ENCODE results near the gene MAP3K20. TPM values are rescaled to one million over a fixed set of nuclear protein-coding genes. Genes with fewer than 3 reads are reported as not detected.

The MAP3K20 gene
- total RNA-seq, 1 experiment from 2014 or later: 150 TPM

DNA sequence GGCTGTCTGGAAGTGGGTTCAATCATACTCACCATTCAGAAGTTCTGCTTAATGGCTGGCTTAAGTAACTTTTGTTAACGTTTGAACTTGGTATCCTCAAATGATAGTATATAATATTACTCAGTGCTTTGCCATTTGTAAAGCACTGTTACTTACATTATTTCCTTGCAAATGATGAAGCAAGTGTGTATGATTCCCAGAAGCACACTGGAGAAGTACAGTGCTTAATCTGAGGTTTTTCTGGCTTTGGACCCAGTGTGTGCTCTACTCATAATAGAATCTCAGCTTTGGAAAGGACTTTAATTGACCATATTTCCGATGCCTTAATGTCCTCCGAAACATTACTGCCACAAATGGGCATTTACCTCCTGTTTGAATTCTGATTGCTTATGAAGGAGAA is 63.3 kb downstream of the MAP3K20 start:
- no peak for DNase-seq (ENCODE audit: unreplicated experiment)
- Mint-ChIP-seq H3K27ac (ENCODE audit: low read depth, unreplicated experiment) (peak overlapping the region; percentile 92), H3K4me3 (ENCODE audit: unreplicated experiment) (peak overlapping the region; percentile 74), H3K36me3 (ENCODE audit: insufficient read depth, unreplicated experiment) (peaks cover 48% of the 10 kb centered on the region), H3K4me1 (ENCODE audit: insufficient read depth, unreplicated experiment) (peaks cover 35% of the 10 kb centered on the region), H3K27me3 (ENCODE audit: insufficient read depth, unreplicated experiment) (no peaks in the 10 kb centered on the region), H3K9me3 (ENCODE audit: unreplicated experiment) (peaks cover 17% of the 10 kb centered on the region)
- ChIA-PET POLR2A (interaction anchor here (1.0 to 15.8 kb wide), 8 partner anchors 9 to 71 kb away, joined by 3 to 212 read pairs (median 74); partner anchors contain the start of gene MAP3K20), CTCF (interaction anchor here (0.6 to 6.1 kb wide), 5 partner anchors 15 to 111 kb away, joined by 3 to 41 read pairs (median 5); no protein-coding TSS in a partner anchor)
- intact Hi-C loops (cut with micrococcal nuclease): loop anchor here (5.0 kb wide), 2 partner anchors 43 to 112 kb away; no protein-coding TSS in a partner anchor
- BruUV-seq (replicated peaks): no TSS peak
- TF ChIP-seq, protein P1, sequence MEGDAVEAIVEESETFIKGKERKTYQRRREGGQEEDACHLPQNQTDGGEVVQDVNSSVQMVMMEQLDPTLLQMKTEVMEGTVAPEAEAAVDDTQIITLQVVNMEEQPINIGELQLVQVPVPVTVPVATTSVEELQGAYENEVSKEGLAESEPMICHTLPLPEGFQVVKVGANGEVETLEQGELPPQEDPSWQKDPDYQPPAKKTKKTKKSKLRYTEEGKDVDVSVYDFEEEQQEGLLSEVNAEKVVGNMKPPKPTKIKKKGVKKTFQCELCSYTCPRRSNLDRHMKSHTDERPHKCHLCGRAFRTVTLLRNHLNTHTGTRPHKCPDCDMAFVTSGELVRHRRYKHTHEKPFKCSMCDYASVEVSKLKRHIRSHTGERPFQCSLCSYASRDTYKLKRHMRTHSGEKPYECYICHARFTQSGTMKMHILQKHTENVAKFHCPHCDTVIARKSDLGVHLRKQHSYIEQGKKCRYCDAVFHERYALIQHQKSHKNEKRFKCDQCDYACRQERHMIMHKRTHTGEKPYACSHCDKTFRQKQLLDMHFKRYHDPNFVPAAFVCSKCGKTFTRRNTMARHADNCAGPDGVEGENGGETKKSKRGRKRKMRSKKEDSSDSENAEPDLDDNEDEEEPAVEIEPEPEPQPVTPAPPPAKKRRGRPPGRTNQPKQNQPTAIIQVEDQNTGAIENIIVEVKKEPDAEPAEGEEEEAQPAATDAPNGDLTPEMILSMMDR (IDR thresholded peaks at IDR 0.05; ENCODE audit: unreplicated experiment): no peak

GRCh38 chr2:173141666-173142065 is 66.0 kb downstream of the MAP3K20 start:
- BruUV-seq (replicated peaks): no TSS peak
- POLR2A ChIA-PET: interaction anchor here (0.7 to 15.8 kb wide), 10 partner anchors 9 to 156 kb away, joined by 3 to 212 read pairs (median 4); no protein-coding TSS in a partner anchor

GRCh38 chr2:173145454-173145853 is 69.8 kb downstream of the MAP3K20 start:
- no TSS peak for BruUV-seq (replicated peaks)
- ChIA-PET POLR2A (interaction anchor here (0.6 to 3.7 kb wide), 10 partner anchors 9 to 115 kb away, joined by 3 to 19 read pairs (median 4); no protein-coding TSS in a partner anchor), CTCF (no interaction called here)
- Mint-ChIP-seq H3K4me3 (ENCODE audit: unreplicated experiment) (no peak overlapping the region), H3K4me1 (ENCODE audit: insufficient read depth, unreplicated experiment) (peaks cover 25% of the 10 kb centered on the region), H3K27ac (ENCODE audit: low read depth, unreplicated experiment) (no peak overlapping the region), H3K9me3 (ENCODE audit: unreplicated experiment) (peaks cover 10% of the 10 kb centered on the region), H3K36me3 (ENCODE audit: insufficient read depth, unreplicated experiment) (peaks cover 52% of the 10 kb centered on the region), H3K27me3 (ENCODE audit: insufficient read depth, unreplicated experiment) (no peaks in the 10 kb centered on the region)
- intact Hi-C loops (cut with micrococcal nuclease): no loop called here
- DNase-seq (ENCODE audit: unreplicated experiment): no peak
- TF ChIP-seq, protein P1 (IDR thresholded peaks at IDR 0.05; ENCODE audit: unreplicated experiment): no peak

More at GRCh38 chr2:173141666-173142065, 66.0 kb downstream of the MAP3K20 start:
- no peaks in the 10 kb centered on the region for H3K27me3 Mint-ChIP-seq (ENCODE audit: insufficient read depth, unreplicated experiment)
- TF ChIP-seq, protein P1 (IDR thresholded peaks at IDR 0.05; ENCODE audit: unreplicated experiment): no peak
- CTCF ChIA-PET: interaction anchor here (0.6 to 0.7 kb wide), 2 partner anchors 19 to 427 kb away, joined by 3 read pairs; no protein-coding TSS in a partner anchor
- DNase-seq (ENCODE audit: unreplicated experiment): no peak
- H3K9me3 Mint-ChIP-seq (ENCODE audit: unreplicated experiment): peaks cover 10% of the 10 kb centered on the region
- intact Hi-C loops (cut with micrococcal nuclease): no loop called here
- no peak overlapping the region for H3K4me3 Mint-ChIP-seq (ENCODE audit: unreplicated experiment)
- H3K27ac Mint-ChIP-seq (ENCODE audit: low read depth, unreplicated experiment): no peak overlapping the region
- peaks cover 37% of the 10 kb centered on the region for H3K36me3 Mint-ChIP-seq (ENCODE audit: insufficient read depth, unreplicated experiment)
- peaks cover 20% of the 10 kb centered on the region for H3K4me1 Mint-ChIP-seq (ENCODE audit: insufficient read depth, unreplicated experiment)

DNA sequence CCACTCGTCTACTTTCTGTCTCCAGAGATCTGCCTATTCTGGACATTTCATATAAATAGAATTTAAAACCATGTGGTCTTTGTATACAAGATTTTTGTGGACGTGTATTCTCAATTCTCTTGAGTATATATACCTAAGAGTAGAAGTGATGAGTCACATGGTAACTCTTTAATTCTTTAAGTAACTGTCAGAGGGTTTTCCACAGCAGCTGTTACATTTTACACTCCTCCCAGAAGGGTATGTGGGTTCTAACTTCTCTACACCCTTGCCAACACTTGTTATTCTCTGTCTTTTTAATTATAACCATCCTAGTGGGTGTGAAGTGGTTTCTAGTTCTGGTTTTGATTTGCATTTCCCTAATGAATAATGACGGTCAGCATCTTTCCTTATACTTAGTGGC is 70.9 kb downstream of the MAP3K20 start:
- peaks cover 45% of the 10 kb centered on the region for H3K36me3 Mint-ChIP-seq (ENCODE audit: insufficient read depth, unreplicated experiment)
- DNase-seq (ENCODE audit: unreplicated experiment): no peak
- H3K9me3 Mint-ChIP-seq (ENCODE audit: unreplicated experiment): peaks cover 2% of the 10 kb centered on the region
- no peak overlapping the region for H3K4me3 Mint-ChIP-seq (ENCODE audit: unreplicated experiment)
- no TSS peak for BruUV-seq (replicated peaks)
- no peaks in the 10 kb centered on the region for H3K27me3 Mint-ChIP-seq (ENCODE audit: insufficient read depth, unreplicated experiment)
- H3K4me1 Mint-ChIP-seq (ENCODE audit: insufficient read depth, unreplicated experiment): peaks cover 31% of the 10 kb centered on the region
- peak overlapping the region; percentile 91 for H3K27ac Mint-ChIP-seq (ENCODE audit: low read depth, unreplicated experiment)
- TF ChIP-seq, protein P1 (IDR thresholded peaks at IDR 0.05; ENCODE audit: unreplicated experiment): no peak
- CTCF ChIA-PET: no interaction called here
- intact Hi-C loops (cut with micrococcal nuclease): no loop called here
- POLR2A ChIA-PET: interaction anchor here (0.7 to 3.7 kb wide), 4 partner anchors 10 to 70 kb away, joined by 3 to 19 read pairs (median 4); no protein-coding TSS in a partner anchor

All from MCF 10A (cell line).